PC-9 (cell line): Measurements from ENCODE around the gene LIPG.

Experiments
- CTCF ChIP-seq: fragments of 200-600 bp; sonication (generic); conservative IDR thresholded peaks from 2 replicates; pipeline ENCODE4 v1.6.1; 2017; ENCODE audit warnings: mixed run types, antibody characterized with exemption, mild to moderate bottlenecking, moderate library complexity
- EZH2 ChIP-seq: fragments of 200-600 bp; sonication (generic); IDR thresholded peaks from 2 replicates; pipeline ENCODE4 v1.8.0; 2017; ENCODE audit warnings: antibody characterized with exemption, low read depth

GRCh38 chr18:49581371-49581770 lies 19.5 kb downstream of the LIPG start:
- TF ChIP-seq CTCF (no peak), EZH2 (no peak)
